ENCODE results near the gene RUVBL2.

The RUVBL2 gene

GRCh38 chr19:48993175-48994034, at the start of gene RUVBL2, which contains the start of gene GYS1:
TSS of gene RUVBL2 (plus strand) at chr19:48993887. CDS start at chr19:48993912, 25 bp downstream.
TSS of gene GYS1 (minus strand) at chr19:48993309. CDS start at chr19:48993112, 197 bp downstream.
- DNase-seq: peak; percentile 100

- DNase-seq: no peak
Observed at GRCh38 chr19:48945415-48945814, 48.3 kb upstream of the RUVBL2 start.

- DNase-seq: no peak
Observed at GRCh38 chr19:48945817-48946216, 47.9 kb upstream of the RUVBL2 start.

- no peak for DNase-seq
Observed at GRCh38 chr19:48946463-48947257, 47.0 kb upstream of the RUVBL2 start.

- no peak for DNase-seq
Observed at GRCh38 chr19:48947258-48947542, 46.5 kb upstream of the RUVBL2 start.

- no peak for DNase-seq
Observed at GRCh38 chr19:48950159-48950558, 43.5 kb upstream of the RUVBL2 start.

- DNase-seq: no peak
Observed at GRCh38 chr19:48950830-48951519, 42.7 kb upstream of the RUVBL2 start.

- DNase-seq: no peak
Observed at GRCh38 chr19:48953141-48953540, 40.5 kb upstream of the RUVBL2 start.

- DNase-seq: no peak
Observed at GRCh38 chr19:48953990-48954594, 39.6 kb upstream of the RUVBL2 start.

- peak; percentile 88 for DNase-seq
Observed at GRCh38 chr19:48954595-48955307, 38.9 kb upstream of the RUVBL2 start, which contains the start of gene BAX. TSS of gene BAX (plus strand) at chr19:48954875. CDS start at chr19:48954929, 54 bp downstream.

GRCh38 chr19:48955308-48955958, 38.3 kb upstream of the RUVBL2 start:
- DNase-seq: no peak

GRCh38 chr19:48958006-48958405, 35.7 kb upstream of the RUVBL2 start:
- DNase-seq: no peak

- no peak for DNase-seq
Observed at GRCh38 chr19:48959341-48960239, 34.1 kb upstream of the RUVBL2 start.

GRCh38 chr19:48961051-48961649, 32.5 kb upstream of the RUVBL2 start:
- DNase-seq: no peak

- no peak for DNase-seq
Observed at GRCh38 chr19:48961673-48962028, 32.0 kb upstream of the RUVBL2 start.

- peak; percentile 53 for DNase-seq
Observed at GRCh38 chr19:48962029-48962848, 31.4 kb upstream of the RUVBL2 start.

GRCh38 chr19:48962849-48963165, 30.9 kb upstream of the RUVBL2 start:
- no peak for DNase-seq

GRCh38 chr19:48963371-48964204, 30.1 kb upstream of the RUVBL2 start:
- peak; percentile 59 for DNase-seq
